ENCODE measurements around the gene ZGPAT.

Gene ZGPAT

DNA sequence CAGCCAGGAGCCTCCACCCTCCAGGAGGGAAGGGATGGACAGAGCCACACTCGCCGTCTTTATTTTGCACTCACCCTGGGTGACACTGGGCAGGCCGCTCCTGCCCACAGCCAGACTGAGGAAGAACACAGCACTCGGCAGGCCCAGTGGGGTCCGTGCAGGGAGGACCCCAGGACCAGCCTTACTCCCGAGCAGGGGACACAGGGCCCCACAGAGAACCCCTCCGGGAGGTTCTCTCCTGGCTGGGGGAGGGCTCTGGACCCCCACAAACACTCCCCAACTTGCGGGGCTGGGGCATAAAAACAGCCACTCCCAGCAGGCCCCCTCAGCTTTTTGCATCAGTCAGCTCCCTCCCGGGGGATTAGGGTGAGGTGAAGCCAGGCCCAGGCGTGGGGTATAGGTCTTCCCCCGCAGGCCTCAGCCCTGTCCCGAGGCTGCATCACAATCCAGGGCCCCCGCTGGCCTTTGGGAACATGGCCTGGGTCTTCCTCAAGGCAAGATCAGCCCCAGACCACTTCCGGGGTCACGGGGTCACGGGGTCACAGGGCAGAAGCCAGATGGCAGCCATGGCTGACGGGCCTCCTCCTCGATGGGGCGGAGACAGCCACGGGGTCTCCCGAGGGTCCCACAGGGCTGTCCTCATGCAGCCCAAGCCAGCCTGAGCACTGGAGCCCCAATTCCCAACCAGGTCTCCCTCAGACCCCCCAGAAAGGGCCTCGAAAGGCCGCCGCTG, 8.2 kb upstream of the ZGPAT start:
- TF ChIP-seq, protein P1, sequence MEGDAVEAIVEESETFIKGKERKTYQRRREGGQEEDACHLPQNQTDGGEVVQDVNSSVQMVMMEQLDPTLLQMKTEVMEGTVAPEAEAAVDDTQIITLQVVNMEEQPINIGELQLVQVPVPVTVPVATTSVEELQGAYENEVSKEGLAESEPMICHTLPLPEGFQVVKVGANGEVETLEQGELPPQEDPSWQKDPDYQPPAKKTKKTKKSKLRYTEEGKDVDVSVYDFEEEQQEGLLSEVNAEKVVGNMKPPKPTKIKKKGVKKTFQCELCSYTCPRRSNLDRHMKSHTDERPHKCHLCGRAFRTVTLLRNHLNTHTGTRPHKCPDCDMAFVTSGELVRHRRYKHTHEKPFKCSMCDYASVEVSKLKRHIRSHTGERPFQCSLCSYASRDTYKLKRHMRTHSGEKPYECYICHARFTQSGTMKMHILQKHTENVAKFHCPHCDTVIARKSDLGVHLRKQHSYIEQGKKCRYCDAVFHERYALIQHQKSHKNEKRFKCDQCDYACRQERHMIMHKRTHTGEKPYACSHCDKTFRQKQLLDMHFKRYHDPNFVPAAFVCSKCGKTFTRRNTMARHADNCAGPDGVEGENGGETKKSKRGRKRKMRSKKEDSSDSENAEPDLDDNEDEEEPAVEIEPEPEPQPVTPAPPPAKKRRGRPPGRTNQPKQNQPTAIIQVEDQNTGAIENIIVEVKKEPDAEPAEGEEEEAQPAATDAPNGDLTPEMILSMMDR (conservative IDR thresholded peaks at IDR 0.05), result no peak
- no peak overlapping the region for H3K27ac ChIP-seq

DNA sequence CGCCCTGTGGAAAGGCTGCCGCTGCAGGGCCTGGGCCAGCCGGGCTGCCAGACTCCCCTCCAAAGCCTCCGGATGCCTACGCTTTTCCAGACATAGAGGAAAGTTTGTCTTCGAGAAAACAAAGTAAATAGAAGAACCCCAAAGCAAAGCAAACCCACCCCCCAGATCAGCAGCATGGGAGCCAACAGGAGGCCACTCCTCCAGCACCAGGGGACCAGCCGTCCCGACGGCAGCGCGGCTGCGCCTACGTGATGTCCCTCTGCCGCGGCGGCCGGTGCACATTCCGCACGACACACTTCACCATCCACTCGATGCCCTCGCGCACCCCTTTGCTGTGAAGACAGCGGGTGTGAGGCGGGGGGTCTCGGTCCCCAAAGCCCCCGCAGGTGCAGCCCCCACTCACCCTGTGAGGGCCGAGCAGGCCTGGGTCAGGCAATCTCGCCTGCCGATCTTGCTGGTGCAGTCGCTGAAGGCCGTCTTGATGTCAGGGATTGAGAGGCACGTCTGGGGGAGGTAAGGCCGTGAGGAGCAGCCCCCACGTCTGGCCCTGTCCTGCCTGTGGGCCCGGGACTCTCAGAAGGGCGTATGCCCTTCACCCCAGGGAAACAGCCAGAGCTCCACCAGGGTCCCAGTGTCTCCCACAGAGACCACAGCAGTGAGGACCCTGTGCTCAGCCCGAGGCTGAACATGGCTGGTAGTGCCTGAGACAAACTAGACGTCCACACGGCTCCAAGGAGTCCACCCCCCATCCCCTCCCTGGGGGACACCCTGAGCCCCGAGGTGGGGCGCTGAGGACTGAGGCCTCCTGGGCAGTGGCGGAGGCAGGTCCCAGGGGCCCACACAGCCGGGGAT, 7.4 kb upstream of the ZGPAT start:
- H3K27ac ChIP-seq, result no peak overlapping the region
- TF ChIP-seq, protein P1 (conservative IDR thresholded peaks at IDR 0.05), result no peak

DNA sequence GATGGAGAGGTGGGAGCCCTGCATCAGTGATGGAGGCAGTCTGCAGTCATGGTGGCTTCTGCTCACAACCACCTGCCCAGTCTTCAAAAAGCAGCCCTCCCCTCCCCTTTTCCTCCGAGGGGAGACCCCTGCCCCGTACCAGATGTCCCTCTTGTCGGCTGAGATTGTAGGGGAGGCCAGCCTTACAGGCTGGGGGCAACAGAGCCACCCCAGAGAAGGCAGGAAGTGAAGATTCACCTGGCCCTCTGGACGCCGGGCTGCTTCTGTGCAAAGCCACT, 6.8 kb upstream of the ZGPAT start:
- TF ChIP-seq, protein P1 (conservative IDR thresholded peaks at IDR 0.05), result no peak

DNA sequence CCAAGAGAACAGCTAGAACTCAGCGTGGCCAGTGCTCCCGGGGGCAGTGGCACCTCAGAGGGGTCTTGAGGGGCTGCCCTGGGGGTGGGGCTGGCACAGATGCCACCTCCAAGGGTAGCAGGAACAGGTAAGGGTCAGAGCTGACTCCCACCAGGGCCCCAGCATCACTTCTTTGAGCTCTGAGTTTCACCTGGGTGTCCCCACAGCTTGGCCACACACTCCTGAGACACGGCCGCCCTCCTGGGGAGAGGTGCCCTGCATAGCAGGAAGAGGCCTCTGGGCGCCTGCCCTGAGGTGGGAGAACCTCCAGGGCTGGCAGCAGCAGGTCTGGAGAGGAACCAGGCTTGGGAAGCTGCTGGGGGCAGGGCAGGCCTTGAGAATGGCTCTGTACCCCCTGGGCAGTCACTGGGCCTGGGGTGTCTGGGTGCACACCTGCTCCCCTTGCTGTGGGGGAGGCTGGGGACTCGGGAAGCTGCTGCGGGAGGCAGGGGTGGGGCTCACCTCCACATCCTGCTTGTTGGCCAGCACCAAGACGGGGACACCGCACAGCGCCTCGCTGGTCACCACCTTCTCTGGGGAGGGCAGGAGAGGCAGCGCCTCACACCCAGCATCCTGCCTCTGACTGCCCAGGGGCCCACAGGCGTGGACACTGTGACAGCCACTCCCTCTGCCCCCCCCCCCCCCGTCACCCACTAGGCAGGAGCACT, 6.4 kb upstream of the ZGPAT start:
- H3K27ac ChIP-seq, result no peak overlapping the region
- TF ChIP-seq, protein P1 (conservative IDR thresholded peaks at IDR 0.05), result no peak

More for the DNA sequence above, 6.8 kb upstream of the ZGPAT start:
- H3K27ac ChIP-seq, result no peak overlapping the region

DNA sequence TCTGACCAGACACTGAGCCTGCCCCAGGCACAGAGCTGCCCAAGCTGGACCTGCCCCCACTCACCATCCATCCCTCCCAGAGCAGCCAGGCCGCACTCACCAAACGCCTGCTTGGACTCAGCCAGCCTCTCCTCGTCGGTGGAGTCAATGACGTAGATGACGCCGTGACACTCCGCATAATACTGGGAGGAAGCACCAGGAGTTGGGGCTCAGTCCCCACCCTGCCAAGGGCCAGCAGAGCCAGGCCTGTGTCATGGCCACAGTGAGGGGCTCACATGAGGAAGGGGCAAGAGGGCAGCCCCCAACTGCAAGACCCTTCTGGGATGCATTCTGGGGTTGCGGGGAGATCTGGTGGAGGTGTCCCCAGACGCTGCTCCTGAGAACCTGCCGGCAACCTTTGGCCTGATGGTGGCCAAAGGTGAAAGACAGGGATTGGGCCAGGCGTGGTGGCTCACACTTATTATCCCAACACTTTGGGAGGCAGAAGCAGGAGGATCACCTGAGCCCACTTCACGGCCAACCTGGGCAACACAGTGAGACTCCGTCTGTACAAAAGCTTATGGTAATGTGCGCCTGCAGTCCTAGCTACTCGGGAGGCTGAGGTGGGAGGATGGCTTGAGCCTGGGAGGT, 5.7 kb upstream of the ZGPAT start:
- TF ChIP-seq, protein P1 (conservative IDR thresholded peaks at IDR 0.05), result no peak
- no peak overlapping the region for H3K27ac ChIP-seq

DNA sequence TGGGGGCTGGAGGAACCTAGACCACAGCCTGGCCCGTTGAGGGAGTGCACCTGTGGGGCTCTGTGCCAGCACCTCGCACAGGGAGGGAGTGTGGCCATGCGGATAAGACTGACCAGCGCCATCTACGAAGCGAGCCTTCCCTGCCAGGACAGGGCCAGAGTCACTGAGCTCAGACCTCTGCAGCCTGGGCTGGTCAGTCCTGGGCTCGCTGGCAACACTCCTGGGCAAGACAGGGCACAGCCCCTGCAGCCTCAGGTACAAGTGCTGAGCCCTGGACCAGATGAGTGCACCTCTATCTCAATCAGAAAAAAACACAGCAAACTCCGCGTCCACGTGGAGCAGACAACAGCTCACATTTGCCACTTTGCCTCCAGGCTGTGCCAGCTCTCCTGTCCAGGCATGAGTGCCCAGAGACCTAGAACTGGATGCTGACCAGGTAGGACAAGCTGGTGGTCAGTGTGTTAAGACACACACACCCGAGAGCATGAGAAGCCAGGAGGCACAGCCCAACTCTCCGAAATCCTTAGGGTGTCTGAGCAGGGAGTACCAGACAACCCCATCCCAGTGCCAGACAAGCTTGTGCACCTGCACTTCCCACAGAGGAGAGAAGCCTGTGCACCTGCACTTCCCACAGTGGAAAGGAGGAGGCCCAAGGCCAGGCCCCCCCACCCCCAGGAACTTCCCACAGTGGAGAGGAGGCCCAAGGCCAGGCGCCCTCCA, 4.9 kb upstream of the ZGPAT start:
- no peak overlapping the region for H3K27ac ChIP-seq
- TF ChIP-seq, protein P1 (conservative IDR thresholded peaks at IDR 0.05), result no peak
